GM21619 (cell line): Measurements from ENCODE around the gene OMA1.
"Not testable (repeated sequence)": the region's sequence is repeated elsewhere in the genome, so short reads cannot be mapped to it uniquely, and the experiment has no call there.

ENCODE experiments used
- ATAC-seq: cut with Tn5 transposase; IDR thresholded peaks from one replicate; pipeline ENCODE4 v1.9.1; 2021; ENCODE audit not compliant: unreplicated experiment

Gene OMA1

DNA sequence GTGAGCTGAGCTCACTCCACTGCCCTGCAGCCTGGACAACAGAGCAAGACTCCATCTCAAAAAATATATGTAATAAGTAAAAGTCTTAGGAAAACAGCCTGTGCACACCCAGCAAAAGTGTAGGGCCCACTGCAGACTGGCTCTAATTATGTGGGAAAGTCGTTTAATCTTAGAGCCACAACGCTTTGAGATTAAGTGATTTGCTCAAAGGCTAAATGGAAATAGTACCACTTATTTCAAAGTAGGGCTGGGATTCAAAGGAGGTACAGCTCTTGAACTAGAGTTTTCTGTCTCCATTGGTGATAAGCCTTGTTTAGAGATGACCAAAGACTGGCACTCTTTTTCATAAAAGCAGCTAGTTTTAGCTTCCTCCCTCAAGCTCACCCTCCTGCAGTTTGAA, 28.3 kb upstream of the OMA1 start:
- ATAC-seq: no peak

DNA sequence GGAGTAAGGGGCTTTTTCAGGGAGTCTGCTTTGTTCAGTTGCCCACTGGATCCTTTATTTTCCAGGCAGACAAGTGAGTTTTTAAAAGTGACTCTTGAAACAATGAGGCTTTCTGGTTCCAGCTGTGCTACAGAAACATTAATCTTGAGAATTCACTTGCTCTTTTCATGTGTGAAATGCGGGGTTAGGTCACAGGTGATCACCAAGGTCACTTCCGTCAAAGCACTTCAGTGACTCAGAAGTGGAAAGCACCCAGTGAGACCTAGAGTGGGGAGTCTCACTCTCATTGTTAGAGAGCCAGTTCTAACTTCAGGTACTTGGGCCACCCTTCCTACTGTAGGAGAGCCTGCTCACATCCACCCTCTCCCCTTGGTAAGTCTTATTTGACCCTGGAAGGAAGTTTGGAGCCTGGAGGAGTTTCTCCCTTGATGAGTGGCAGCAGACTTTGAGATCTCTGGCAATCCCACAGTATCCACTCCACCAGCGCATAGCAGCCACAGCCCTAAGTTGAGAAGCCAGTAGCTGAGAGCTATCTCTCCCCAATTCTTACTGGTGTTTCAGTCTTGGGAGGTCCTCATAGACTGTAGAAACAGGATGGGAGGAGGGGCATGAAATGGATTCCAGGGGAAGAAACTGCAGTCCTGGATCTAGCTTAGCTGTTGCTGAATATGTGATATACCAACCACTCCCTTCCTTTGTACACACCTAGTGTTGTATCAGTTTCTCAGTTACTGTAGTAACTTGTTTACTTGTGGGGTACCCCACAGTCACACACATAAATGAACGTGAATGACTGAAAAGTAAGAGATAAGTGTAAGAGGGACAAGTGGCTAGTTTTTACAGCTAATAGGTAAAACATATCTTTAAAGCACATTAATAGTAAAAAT, 27.4 kb upstream of the OMA1 start:
- peak; percentile 95 for ATAC-seq

DNA sequence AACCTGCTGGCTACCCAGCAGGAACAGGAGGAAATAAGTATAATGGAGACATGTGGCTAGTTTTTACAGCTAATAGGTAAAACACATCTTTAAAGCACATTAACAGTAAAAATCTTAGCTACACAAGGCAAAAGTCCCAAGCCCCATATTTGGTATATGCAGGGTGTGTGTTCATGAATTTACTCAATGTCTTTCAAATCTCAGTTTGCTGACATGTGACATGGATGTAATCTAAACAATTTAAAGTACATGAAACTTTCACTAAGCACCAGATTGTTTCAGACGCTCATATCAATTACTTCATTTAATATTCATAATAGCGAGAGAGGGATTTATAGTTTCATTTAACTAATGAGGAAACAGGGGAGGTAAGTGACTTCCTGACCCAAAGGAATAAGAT, 26.6 kb upstream of the OMA1 start:
- no peak for ATAC-seq

DNA sequence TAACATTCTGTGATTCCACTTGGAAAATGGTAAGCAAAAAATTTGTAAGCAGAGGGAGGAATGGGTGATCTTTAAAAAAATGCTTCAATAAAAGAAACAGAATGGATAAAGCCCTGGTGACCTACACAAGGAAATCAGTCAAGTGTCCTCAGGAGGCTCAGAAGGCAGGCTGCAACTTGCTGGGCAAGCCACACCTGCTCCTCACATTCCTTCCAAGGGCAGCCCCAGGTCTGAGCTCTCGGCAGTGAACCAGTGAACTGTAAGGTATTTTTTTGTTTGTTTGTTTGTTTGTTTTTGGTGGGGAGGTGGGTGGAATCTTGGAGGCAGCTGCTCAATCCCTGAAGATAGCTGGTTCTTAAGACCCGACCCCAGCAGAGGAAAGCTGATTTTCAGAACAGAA, 26.2 kb upstream of the OMA1 start:
- no peak for ATAC-seq

DNA sequence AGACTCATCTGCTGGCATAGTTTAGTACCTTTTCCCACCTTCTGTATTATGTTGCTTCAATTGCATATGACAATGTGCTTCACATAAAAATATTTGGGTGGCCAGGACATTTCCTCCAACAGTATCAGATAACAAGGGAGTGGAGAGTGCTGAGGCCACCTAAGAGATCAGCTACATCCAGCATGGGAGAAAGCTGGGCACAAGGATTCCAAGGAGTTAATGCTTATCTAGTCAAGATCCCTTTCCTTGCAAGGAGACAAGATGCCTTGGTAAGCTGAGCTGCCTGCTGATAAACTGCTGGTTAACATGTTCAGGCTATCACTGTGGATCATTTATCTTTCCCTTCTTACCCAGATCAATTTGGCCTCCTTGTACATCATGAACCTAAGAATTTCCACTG, 25.1 kb upstream of the OMA1 start:
- ATAC-seq: no peak

DNA sequence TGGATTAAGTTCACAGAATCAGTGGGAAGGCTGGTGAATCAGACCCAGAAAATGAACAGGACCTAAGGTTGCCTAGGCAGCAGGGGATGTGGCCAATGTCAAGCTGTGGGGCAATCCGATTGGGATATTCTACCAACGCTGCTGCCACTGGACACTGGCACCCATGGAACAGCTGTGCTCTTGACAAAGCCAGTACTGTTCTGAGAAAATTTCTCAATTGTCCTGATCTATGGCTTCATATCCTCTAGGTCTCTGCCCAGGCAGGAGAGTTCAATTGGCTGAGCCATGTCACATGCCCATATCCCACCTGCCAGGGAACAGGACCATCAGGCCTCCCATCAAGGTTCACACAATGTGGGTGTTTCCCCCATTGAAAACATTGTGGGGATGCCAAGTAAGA, 24.3 kb upstream of the OMA1 start:
- no peak for ATAC-seq

DNA sequence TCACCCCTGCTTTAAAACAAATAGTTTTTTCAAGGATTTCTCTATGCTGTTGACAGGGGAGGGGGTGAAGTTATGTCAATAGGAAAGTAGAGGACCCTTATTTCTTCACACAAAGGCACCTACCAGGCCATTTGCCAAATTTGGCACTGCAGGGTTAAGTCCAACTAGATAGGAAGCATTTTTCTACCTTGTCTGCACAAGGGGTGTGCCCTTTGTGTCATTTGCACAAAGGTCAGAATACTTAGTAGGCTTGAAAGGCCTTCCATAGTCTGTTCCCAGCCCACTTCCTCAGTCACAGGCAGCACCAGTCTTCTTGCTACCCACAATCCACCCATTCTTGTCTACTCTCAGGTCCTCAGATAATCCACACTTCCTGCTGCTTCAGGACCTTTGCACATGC, 23.6 kb upstream of the OMA1 start:
- no peak for ATAC-seq

DNA sequence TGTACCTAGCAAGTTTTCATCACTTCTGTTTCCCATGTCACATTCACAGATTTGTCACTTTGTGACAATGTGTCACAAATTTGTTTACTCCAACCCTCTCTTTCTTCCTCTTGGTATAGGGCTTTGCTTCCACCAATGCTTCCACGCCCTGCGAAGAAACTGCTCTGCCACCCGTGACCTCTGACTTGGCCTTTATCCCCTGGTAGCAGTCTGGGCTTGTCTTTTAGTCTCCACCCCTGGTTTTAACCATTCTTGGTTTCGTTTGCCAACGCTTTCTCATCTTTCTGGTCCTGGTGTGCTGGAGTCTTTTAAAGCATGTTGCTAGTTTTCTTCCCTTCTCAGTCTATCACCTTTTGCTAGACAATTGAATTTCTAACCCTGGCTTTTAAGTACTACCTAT, 22.4 kb upstream of the OMA1 start:
- no peak for ATAC-seq

DNA sequence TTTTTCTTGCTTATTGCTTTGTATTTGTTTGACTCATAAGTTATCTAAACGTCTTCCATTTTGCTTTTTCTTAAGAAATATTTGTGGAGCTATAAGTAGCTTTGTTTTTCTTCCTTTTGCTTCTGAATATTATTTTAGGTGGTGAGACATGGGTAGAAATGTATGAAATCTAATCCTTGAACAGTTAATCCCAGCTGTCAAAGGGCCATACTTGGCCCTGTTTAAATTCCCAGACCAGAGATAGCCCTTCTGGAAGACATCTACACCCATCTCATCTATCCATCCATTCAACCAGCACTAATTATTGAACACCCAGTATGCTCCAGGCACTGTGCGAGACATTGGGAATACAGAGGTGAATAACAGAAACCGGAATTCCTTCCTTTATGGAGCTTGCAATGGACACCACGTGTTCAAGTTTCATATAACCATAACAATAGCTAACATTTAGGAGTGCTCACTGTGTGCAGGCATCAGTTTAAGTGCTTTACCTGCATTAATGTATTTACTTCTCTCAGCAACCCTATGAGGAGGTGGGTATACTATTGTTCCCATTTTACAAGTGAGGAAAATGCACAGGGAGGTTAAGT, 21.8 kb upstream of the OMA1 start:
- no peak for ATAC-seq

DNA sequence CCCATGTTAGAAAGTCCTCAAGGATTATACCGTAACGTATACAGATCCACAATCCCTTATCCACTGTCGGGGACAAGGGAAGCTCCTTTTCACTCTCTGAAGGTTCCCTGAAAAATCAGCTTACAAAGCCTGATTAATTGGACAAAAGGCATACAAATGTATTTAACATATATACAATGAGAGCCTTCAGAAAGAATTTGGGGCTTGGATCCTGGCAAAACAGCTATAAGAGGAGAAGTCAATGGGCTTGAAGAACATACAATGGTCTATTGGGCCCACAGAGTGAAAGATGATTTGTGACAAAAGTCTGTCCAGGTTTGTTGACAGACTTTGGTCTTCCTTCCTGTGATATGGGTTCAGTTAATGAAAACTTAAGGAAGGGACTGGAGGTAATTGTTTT, 19.8 kb upstream of the OMA1 start:
- no peak for ATAC-seq

DNA sequence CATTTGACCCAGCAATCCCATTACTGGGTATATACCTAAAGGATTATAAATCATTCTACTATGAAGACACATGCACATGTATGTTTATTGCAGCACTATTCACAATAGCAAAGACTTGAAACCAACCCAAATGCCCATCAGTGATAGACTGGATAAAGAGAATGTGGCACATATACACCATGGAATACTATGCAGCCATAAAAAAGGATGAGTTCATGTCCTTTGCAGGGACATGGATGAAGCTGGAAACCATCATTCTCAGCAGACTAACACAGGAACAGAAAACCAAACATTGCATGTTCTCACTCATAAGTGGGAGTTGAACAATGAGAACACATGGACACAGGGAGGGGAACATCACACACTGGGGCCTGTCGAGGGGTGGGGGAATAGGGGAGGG, 17.2 kb upstream of the OMA1 start:
- ATAC-seq: not testable (repeated sequence)

DNA sequence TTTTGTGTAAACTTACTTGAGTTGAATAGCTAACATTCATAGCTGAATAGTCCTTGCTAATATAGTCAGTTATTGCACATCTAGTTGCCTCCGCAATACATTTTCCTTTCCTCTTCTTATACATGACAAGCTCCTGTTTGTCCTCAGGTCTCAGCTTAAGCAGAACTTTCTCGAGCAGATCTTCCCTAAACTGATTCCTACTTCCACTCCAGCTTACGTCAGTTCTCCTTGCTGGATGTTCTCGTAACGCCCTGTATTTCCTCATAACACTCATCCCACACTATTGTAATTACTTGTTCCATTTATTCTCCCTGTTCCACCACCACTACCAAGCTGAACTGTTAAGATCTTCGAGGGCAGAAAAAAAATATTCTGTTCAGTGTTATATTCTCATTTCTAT, 15.1 kb upstream of the OMA1 start:
- no peak for ATAC-seq

DNA sequence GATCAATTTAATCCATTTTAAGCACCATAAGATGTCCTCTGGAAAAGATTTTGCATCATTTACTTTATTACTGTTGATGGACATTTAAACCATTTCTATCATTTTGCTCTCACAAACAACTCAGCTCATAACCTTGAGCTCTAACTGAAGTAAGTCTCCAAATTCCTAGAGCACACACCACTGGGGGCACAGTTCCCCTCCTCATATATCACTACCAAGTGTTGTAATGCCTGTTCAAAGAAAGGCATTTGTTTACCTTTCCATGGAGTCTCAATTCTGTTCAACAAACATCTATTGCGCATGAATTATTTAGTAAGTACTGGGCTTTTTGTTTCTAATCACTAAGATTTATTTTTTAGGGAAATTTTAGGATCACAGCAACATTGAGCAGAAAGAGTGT, 8.9 kb upstream of the OMA1 start:
- no peak for ATAC-seq

DNA sequence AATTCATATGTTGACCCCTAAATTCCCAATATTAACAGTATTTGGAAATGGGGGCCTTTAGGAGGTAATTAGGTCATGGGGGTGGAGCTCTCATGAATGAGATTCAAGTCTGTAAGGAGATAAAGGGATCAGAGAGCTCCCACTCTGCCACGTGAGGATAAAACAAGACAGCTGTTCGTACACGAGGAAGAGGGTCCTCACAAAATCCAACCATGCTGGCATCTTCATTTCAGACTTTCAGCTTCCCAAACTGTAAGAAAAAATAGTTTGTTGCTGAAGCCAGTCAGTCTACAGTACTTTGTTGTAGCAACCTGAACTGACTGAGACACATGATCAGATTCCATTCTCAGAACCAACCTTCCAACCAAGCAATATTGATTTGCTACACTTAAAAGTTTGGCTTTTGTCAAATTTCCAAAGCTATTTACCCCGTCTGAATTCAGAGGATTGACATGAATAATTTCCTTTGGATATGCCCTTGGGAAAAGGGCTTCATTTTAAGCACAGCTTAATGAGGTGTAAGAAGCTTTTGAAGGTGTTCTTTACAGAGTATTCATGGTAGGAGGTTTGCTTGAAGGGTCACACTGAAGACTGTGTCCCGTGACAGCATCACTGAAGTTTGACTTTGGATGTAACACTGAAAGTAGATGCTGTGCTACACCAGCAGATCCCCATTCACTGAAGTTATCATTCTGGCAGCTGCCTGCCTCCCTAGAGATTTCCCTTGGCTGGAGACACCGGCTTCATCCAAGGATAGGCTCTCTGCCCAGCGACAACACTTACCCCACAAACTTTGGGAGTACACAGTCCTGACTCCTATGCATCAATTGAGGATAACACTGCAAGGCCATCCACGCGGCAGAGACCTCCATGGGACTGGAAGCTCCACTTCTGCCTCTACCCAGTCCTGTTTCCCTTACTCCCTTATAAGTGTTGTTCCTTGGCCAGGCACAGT, 4.9 kb upstream of the OMA1 start:
- no peak for ATAC-seq

DNA sequence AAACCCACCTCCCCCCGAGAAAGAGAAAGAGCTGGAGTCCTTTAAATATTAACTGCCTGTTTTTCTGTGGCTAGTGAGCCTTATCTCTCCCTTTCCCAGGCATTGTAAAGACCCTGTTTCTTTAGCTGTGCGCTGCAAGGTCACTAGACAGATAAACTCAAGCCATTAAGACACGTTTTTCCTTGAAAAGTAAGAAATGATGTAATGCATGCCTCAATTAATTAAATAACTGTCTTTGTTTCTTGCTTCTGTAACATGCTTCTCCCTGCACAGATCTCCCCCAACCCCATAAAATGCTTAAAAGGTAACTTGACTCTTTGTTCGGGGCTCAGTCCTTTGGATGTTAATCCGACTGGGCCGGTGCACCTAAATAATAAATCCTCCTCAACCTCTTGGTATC, 2.8 kb upstream of the OMA1 start:
- ATAC-seq: not testable (repeated sequence)

DNA sequence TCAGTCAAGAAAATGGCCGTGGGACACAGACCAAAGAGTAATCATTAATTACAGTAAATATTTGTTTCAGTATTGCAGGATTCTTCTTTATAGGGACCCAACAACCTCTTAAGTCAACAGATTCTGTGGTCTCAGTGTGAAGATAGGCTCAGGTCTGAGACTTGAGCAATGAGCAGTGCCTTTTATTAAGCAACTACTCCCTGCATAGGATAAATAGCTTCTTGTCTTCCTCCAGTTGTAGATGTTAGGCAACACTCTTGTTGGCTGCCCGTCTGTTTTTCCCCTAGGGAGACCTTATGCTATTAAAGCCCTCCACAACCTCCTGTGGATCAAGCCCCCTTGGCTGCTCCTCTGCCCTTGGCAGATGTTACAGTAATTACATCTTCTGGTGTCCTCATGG, 1.8 kb upstream of the OMA1 start:
- ATAC-seq: no peak

DNA sequence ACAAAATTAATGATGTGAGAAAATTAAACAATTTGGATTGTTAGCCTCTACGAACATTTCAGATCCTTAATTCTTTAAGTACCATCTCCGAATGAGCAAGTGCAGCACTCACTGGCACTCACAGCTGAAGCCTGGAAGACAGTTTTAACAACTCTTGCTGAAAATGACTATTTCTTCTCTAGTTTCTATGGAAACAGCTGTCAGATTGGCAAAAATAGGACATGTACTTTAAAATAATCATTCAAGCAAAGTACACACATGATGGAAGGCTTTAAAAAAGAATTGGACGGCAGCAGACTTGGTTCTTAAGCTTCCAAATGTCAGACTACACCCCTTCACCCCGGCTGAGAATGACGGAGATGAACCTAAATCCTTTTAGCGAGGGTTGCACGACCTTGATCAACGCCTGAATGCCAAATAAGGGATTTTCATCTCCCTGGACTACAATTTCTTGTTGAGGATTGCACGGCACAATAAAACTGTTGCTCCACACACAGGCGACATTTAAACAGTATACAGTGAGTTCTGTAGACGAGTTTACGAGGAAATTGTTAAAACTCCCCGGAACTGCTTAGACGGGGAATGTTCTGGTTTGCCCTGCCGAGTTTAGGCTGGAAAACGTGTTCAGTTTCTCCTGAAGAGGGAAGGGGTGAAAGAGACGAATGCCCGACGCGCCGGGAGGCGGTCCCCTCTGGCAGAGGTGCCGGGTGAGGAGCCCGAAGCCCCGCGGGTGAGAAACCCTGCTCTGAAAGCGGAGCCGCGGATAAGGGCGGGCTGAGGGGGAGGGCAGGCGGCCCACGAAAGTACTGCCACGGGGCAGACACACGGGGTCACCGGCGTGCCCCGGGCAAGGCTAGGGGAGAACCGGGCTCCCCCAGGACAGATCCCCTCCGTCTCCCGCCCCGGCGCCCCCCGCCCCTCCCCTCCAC, 671 bp downstream of the OMA1 start:
- peak; percentile 59 for ATAC-seq

DNA sequence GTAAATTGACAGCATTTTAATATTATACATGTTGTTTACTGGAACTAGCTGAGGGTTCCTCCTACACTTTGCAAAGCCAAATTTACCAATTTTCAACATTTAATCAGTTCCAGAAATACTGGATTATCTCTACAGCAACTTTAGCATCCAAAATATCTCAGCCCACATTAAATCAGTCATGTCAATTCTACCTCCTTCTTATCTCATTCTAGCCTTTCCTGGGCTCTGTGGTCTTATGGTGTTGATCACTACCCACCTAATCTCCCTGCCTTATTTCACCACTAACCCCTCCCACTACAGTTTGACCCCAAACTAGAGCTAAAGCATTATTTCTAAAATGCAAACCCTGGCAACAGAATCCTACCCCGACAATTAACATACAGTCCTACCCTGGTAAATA, 3.3 kb downstream of the OMA1 start:
- ATAC-seq: no peak

DNA sequence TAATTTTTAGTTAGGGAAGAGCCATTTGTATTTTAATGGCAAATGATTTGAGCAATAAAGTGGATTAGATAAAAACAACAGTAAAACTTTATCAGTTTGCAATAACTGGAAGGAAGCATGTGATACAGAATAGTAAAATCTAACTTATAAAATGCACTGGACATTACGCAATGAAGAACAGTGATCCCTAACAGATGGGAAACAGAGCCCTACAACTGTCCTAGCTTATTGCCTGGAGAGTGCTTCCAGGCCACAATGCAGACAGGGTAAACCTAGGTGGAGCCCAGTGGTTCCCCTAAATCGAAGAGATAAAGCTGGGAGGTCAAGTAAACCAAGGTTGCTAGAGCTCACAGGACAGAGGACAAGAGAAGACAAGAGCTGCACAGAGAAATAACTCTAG, 7.0 kb downstream of the OMA1 start:
- no peak for ATAC-seq

DNA sequence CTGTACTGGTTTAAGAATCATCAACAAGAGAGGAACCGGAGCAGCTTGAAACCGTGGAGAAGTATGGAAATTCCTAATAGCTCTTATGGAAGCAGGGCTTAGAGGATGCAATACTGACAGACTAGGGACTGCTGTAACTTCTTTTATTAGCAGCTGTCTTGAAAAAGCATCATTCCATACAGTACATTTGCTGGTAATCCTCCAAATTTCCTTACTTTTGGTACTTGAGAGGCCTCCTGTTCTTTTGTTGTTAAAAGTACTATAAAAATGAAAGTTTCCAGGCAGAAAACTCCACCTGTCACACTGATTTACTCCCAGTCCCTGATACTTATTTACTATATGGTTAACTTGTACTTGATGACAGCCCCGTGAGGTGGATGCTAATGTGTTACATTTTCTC, 7.7 kb downstream of the OMA1 start:
- no peak for ATAC-seq

DNA sequence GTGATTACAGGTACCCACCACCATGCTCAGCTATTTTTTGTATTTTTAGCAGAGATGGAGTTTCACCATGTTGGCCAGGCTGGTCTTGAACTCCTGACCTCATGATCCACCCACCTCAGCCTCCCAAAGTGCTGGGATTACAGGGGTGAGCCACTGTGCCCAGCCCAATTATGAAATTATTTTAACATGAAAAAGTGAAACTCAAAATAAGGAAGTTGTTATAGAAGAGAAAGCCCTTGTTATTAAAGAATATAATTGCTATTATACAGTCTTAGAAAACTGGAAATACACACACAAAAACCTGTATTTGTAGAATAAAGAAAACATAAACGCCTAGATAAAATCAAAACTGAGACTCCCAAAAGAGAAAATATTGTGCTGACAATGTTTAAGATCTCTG, 14.7 kb downstream of the OMA1 start:
- not testable (repeated sequence) for ATAC-seq
